HUES6 (cell line): Measurements from ENCODE around the gene D2HGDH.
"Not testable (repeated sequence)": the region's sequence is repeated elsewhere in the genome, so short reads cannot be mapped to it uniquely, and the experiment has no call there.

ENCODE experiments used
- H3K27ac ChIP-seq: 2 replicates; pipeline ENCODE4 v1.7.0; 2013; ENCODE audit warnings: low read depth, mild to moderate bottlenecking, low read length, inconsistent platforms
- H3K27me3 ChIP-seq: 2 replicates; pipeline ENCODE4 v1.6.1; 2013; ENCODE audit warnings: low read length; ENCODE audit not compliant: control insufficient read depth, insufficient read depth
- H3K36me3 ChIP-seq: 2 replicates; pipeline ENCODE4 v1.6.1; 2013; ENCODE audit warnings: low read length; ENCODE audit not compliant: control insufficient read depth, insufficient read depth
- H3K4me1 ChIP-seq: 2 replicates; pipeline ENCODE4 v1.6.1; 2013; ENCODE audit warnings: low read length; ENCODE audit not compliant: control insufficient read depth, insufficient read depth
- H3K4me3 ChIP-seq: 2 replicates; pipeline ENCODE4 v1.5.1; 2013; ENCODE audit warnings: low read depth, low read length
- H3K9ac ChIP-seq: one replicate; pipeline ENCODE4 v1.6.1; 2013; ENCODE audit warnings: mild to moderate bottlenecking, low read length
- H3K9me3 ChIP-seq: 2 replicates; pipeline ENCODE4 v1.6.1; 2013; ENCODE audit warnings: low read depth, low read length; ENCODE audit not compliant: control insufficient read depth, insufficient read depth

D2HGDH gene

DNA sequence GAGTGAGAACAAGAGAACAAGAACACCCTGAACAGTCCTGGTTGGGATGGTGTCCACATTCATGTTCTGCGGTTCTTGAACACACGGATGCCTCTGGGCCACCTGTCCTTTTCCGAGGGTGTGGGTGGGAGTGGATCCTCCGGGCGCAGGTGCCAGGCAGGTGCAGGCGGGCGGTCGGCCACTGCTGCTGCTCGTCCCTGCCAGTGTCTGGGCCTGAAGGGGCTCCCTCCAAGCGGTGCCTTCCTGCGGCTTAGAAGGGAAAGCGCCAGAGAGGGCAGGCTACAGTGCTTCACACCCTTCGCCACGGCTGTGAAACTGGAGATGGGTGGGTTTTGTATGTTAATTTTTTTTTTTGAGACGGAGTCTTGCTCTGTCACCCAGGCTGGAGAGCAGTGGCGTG, 8.0 kb upstream of the D2HGDH start:
- no peak overlapping the region for H3K4me3 ChIP-seq
- H3K9me3 ChIP-seq: peaks cover 19% of the 10 kb centered on the region
- peaks cover 48% of the 10 kb centered on the region for H3K36me3 ChIP-seq
- H3K9ac ChIP-seq: no peak overlapping the region
- H3K4me1 ChIP-seq: no peaks in the 10 kb centered on the region
- no peaks in the 10 kb centered on the region for H3K27me3 ChIP-seq
- no peak overlapping the region for H3K27ac ChIP-seq

DNA sequence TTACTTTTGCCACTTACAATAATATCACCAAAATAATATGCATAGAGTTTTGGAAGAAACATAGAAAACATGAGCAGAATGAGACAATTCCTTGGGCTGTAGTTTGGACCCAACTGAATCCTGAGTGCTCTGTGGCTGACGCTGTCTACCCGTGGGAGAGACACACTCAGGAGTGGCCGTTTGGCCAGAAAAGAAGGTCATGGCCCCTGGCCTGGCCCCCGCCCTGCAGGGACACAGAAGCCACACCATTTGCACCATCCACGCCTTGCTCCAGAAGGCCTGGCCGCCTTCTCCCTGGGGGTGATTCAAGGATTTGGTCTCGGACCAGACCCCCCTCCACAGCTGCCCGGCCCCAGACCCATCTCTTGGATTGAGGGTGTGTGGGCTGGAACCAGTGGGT, 6.4 kb upstream of the D2HGDH start:
- H3K4me3 ChIP-seq: no peak overlapping the region
- H3K9ac ChIP-seq: no peak overlapping the region
- H3K9me3 ChIP-seq: peaks cover 4% of the 10 kb centered on the region
- H3K27me3 ChIP-seq: no peaks in the 10 kb centered on the region
- H3K36me3 ChIP-seq: peaks cover 33% of the 10 kb centered on the region
- H3K4me1 ChIP-seq: no peaks in the 10 kb centered on the region
- no peak overlapping the region for H3K27ac ChIP-seq

DNA sequence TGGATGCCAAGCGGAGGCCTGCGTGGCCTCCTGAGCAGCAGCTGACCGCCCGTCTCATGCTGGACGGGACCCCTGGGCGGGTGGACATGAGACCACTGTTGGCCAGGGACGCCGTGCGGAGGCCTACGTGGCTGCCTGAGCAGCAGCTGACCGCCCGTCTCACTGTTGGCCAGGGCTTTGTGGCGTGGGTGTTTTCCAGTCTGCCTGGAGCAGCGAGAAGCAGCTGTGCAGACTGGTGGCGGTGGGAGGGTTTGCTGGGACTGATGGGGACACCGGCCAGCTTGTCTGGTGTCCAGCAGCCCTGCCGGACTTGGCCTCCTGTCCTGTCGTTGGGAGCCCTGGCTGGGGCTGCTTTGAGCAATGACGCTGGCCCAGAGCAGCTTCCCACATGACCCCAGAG, 5.8 kb upstream of the D2HGDH start:
- H3K27ac ChIP-seq: no peak overlapping the region

DNA sequence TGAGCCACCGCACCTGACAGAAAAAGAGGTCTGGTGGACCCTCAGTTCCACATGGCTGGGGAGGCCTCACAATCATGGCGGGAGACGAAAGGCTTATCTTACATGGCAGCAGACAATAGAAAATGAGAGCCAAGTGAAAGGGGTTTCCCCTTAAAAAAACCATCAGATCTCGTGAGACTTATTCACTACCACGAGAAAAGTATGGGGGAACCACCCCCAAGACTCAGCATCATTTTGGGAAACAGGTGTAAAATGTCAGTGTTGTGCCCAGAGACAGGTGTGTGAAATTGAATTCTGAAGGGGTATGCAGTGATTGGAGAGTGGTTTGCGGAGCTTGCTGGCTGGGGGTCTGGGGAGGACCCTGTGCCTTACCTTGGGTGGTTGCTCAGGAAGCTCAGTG, 4.6 kb upstream of the D2HGDH start:
- H3K9ac ChIP-seq: no peak overlapping the region
- H3K27ac ChIP-seq: no peak overlapping the region
- no peaks in the 10 kb centered on the region for H3K4me1 ChIP-seq
- H3K27me3 ChIP-seq: peaks cover 5% of the 10 kb centered on the region
- H3K9me3 ChIP-seq: no peaks in the 10 kb centered on the region
- no peak overlapping the region for H3K4me3 ChIP-seq
- peaks cover 18% of the 10 kb centered on the region; the same call in 1 of the 2 replicates for H3K36me3 ChIP-seq

More for the DNA sequence above, 5.8 kb upstream of the D2HGDH start:
- Histone ChIP-seq H3K36me3 (peaks cover 26% of the 10 kb centered on the region), H3K9me3 (no peaks in the 10 kb centered on the region; the same call in 1 of the 2 replicates), H3K4me3 (no peak overlapping the region), H3K27me3 (peaks cover under 1% of the 10 kb centered on the region), H3K9ac (no peak overlapping the region), H3K4me1 (no peaks in the 10 kb centered on the region)

DNA sequence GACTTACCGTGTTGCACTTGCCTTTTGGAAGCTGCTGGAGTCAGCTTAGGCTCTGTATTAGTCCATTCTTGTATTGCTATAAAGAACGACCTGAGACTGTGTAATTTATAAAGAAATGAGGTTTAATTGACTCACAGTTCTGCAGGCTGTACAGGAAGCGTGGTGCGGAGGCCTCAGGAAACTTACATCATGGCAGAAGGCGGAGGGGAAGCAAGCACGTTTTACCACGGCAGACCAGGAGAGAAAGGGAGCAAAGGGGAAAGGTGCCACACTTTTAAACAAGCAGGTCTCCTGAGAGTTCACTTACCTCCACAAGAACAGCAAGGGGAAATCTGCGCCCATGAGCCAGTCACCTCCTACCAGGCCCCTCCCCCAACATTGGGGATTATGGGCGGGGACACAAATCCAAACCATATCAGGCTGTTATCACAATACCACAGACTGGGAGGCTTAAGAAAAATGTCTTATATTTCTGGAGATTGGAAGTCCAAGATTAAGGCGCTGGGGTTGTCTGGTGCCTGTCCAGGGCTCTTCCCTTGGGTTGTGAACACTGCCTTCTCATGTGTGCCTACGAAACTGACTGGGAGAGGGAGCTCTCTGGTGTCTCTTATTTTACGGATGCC, 3.6 kb upstream of the D2HGDH start:
- Histone ChIP-seq H3K27me3 (peaks cover 5% of the 10 kb centered on the region), H3K4me1 (no peaks in the 10 kb centered on the region), H3K36me3 (peaks cover 12% of the 10 kb centered on the region; the same call in 1 of the 2 replicates), H3K27ac (no peak overlapping the region), H3K9me3 (no peaks in the 10 kb centered on the region), H3K4me3 (no peak overlapping the region), H3K9ac (no peak overlapping the region)

DNA sequence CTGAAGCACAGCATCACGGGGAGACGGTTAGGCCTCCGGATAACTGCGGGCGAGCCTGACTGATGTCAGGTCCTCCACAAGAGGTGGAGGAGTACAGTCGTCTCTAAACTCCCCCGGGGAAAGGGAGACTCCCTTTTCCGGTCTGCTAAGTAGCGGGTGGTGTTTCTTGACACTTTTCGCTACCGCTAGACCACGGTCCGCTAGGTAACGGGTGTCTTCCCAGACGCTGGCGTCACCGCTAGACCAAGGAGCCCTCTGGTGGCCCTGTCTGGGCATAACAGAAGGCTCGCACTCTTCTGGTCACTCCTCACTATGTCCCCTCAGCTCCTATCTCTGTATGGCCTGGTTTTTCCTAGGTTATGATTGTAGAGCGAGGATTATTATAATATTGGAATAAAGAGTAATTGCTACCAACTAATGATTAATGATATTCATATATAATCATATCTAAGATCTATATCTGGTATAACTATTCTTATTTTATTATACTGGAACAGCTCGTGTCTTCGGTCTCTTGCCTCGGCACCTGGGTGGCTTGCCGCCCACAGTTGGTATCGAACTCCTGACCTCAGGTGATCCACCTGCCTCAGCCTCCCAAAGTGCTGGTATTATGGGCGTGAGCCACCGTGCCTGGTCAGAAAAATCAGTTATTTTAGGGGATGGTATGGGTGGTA, 1.8 kb upstream of the D2HGDH start:
- not testable (repeated sequence) for H3K36me3 ChIP-seq, H3K9me3 ChIP-seq, H3K27me3 ChIP-seq, H3K4me3 ChIP-seq, H3K9ac ChIP-seq, H3K4me1 ChIP-seq, H3K27ac ChIP-seq

DNA sequence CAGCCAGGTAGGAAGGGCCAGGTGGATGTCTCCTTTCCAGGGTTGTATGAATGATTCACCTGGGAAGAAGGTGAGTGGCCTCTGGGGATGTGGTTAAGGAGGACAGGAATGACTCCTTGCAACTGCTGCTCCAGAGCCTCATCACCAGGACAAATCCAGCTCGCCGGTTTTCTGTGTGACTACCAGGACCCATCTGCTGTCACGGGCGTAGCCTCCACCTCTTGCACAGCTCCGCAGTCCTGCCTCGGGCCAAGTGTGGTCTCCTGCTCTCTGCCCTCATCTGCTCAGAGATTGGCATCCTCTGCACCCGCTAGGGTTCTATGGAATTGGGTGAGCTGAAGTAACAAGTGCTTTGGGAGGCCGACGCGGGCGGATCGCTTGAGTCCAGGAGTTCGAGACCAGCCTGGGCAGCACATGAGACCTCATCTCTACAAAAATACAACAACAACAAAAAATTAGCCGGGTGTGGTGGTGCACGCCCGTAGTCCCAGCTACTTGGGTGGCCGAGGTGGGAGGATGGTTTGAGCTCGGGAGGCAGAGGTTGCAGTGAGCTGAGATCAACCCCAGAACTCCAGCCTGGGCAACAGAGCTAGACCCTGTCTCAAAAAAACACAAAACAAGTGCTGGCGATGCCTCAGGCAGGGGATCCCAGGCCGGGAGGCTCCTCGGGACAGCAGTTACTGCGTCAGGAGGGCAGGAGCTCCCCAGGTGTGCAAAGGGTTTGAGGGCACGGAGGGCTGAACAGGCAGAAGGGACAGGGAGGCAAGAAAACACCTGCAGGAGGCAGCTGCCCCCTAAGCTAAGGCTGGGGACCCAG, 831 bp upstream of the D2HGDH start:
- no peak overlapping the region for H3K9ac ChIP-seq
- no peaks in the 10 kb centered on the region for H3K36me3 ChIP-seq
- H3K27me3 ChIP-seq: peaks cover 5% of the 10 kb centered on the region
- H3K4me3 ChIP-seq: peak overlapping the region; percentile 53
- no peaks in the 10 kb centered on the region for H3K9me3 ChIP-seq
- H3K27ac ChIP-seq: no peak overlapping the region
- no peaks in the 10 kb centered on the region for H3K4me1 ChIP-seq

DNA sequence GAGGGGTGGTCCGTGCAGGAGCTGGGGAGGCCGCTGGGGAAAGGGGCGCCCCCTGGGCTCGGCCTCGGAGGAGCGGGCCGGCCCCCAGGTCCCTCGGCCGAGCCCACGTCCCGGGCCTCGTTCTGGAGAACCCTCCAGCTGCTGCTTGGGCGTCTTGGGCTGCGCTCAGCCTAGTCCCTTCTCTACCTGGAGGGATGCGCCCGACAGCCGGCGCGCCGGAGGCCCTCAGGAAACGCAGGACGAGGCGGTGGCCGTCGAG, 293 bp upstream of the D2HGDH start:
- Histone ChIP-seq H3K4me3 (peak overlapping the region; percentile 53), H3K36me3 (no peaks in the 10 kb centered on the region), H3K4me1 (no peaks in the 10 kb centered on the region), H3K27ac (no peak overlapping the region), H3K27me3 (peaks cover 5% of the 10 kb centered on the region), H3K9me3 (no peaks in the 10 kb centered on the region), H3K9ac (no peak overlapping the region)

DNA sequence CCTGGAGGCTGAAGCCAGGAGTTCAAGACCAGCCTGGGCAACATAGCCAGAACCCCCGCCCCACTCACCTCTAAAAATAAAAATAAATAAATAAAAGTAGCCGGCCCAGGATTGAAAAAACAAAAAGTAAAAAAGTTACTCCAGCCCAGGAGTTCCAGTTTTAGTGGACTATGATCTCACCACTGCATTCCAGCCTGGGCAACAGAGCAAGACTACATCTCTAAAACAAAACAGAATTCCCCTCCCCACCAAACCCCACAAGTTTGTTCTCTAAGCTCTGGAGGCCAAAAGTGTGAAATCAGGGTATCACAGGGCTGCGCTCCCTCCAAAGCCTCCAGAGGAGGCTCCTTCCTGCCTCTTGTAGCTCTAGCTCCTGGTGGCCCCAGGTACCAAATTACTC, 1.7 kb downstream of the D2HGDH start:
- H3K4me3 ChIP-seq: no peak overlapping the region
- no peaks in the 10 kb centered on the region for H3K9me3 ChIP-seq
- no peak overlapping the region for H3K9ac ChIP-seq
- H3K4me1 ChIP-seq: no peaks in the 10 kb centered on the region
- H3K27me3 ChIP-seq: peaks cover 5% of the 10 kb centered on the region
- no peak overlapping the region for H3K27ac ChIP-seq
- H3K36me3 ChIP-seq: no peaks in the 10 kb centered on the region

DNA sequence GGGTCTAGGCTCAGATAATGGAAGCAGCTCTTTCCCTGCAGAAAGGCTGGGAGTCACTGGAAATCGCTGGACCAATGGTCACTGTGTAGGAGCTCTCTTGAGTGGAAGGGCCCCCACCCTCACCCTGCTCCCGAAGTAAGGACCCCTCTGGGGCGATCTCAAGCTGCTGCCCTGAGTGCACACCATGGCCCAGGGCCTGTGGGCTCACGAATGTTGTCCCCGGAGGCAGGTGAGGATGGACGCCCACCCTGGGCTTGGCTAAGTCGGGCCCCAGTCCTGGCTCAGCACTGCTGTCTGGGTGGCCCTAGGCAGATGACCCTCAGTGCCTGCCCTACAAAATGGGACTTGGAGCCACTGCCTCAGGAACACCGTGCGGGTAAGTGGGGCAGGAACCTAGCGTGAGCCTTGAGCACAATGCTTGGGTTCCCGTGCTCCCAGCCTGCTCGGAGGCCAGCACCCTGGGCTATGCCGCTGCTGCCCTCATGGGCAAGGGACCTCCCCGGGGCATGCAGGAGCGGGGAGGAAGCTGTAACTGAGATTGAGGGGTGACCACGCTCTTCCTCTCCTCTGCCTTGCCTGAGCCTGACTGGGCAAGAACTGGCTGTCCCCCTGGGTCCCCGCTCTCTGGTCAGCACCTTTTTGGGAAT, 3.7 kb downstream of the D2HGDH start:
- Histone ChIP-seq H3K9me3 (no peaks in the 10 kb centered on the region), H3K4me3 (no peak overlapping the region), H3K36me3 (no peaks in the 10 kb centered on the region), H3K27ac (no peak overlapping the region), H3K9ac (no peak overlapping the region), H3K27me3 (peaks cover 5% of the 10 kb centered on the region), H3K4me1 (no peaks in the 10 kb centered on the region)

DNA sequence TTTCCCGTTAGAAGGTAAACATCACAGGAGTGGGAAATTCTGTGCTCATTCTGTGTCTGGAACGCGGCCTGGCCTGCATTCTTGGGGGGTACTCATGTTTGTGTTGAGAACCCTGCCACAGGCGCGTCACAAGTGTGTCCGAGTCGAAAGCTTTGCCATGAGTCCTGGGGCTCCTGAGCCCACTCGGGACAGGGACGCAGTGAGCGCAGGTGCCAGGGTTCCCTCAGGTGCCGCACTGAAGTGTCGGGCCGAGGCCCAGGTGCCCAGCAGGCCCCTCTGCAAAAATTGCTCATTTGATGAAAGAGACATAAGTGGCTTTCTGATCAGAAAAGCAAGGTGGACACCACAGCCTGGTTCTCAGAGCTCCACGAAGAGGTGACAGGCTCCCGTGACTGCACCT, 4.7 kb downstream of the D2HGDH start:
- Histone ChIP-seq H3K36me3 (peaks cover 6% of the 10 kb centered on the region; the same call in 1 of the 2 replicates), H3K27ac (no peak overlapping the region), H3K4me1 (no peaks in the 10 kb centered on the region), H3K4me3 (no peak overlapping the region), H3K9ac (no peak overlapping the region), H3K27me3 (no peaks in the 10 kb centered on the region), H3K9me3 (no peaks in the 10 kb centered on the region)
